Psoas muscle (tissue), 8 donors: ENCODE data around the gene INPP5E. TPM values are rescaled to one million over a fixed set of nuclear protein-coding genes. Genes with fewer than 3 reads are reported as not detected.

ENCODE experiments used
- ATAC-seq, 4 donors: fragments of 200-7000 bp; cut with Tn5 transposase; one replicate each; pipeline ENCODE4 v1.9.1; 2020; ENCODE audit warnings: moderate library complexity in 3 of 4, mild to moderate bottlenecking in 2 of 4
- DNase-seq, 2 donors: peaks; one replicate each; pipeline ENCODE4 v3.0.0-alpha.2; 2020
- H3K27ac ChIP-seq: fragments of 200-600 bp; one replicate; pipeline ENCODE4 v1.8.0; 2022
- H3K27me3 ChIP-seq, 3 donors: fragments of 200-600 bp in 1 of 3; one replicate each; pipeline versions ENCODE4 v1.6.1 to v1.8.0; 2013 to 2022; ENCODE audit warnings: low read length in 2 of 3, mild to moderate bottlenecking in 2 of 3, moderate library complexity in 1 of 3; ENCODE audit not compliant: insufficient read depth in 3 of 3
- H3K36me3 ChIP-seq, 2 donors: fragments of 200-600 bp in 1 of 2; one replicate each; pipeline versions ENCODE4 v1.6.1 to v1.8.0; 2013 to 2022; ENCODE audit warnings: low read depth in 1 of 2, mild to moderate bottlenecking in 1 of 2, moderate library complexity in 1 of 2; ENCODE audit not compliant: insufficient read depth in 1 of 2
- H3K4me1 ChIP-seq: fragments of 200-600 bp; one replicate; pipeline ENCODE4 v1.8.0; 2022
- H3K4me3 ChIP-seq: fragments of 200-600 bp; one replicate; pipeline ENCODE4 v1.8.0; 2022; ENCODE audit warnings: mild to moderate bottlenecking
- H3K9me3 ChIP-seq: fragments of 200-600 bp; one replicate; pipeline ENCODE4 v1.8.0; 2022
- CTCF ChIP-seq: fragments of 200-600 bp; IDR thresholded peaks from one replicate; pipeline ENCODE4 v1.8.0; 2022; ENCODE audit warnings: antibody characterized with exemption
- WGBS, 3 donors: extraction: QIAGEN DNeasy Blood & Tissue Kit; methylation state at CpG; one replicate each; pipeline versions ENCODE4 v1.1.6 to v1.1.7; 2013; 5-methylcytosine and 5-hydroxymethylcytosine counted together
- intact Hi-C, 2 donors: fragments of 100-400 bp; cut with DNase I; formaldehyde crosslinking; loops; one replicate each; pipeline versions ENCODE4 v1.11.0 to v1.14.2; 2022
- polyA plus RNA-seq, 3 donors: library from polyadenylated mRNA; stranded (reverse); fragments of 200-250 nt; gene quantifications; one replicate each; pipeline ENCODE4 v1.2.3, GENCODE V29; 2013
- total RNA-seq, 4 donors: library from RNA; stranded (reverse); fragmentation: NEBNext Ultra II Directional in 2 of 4; extraction: Animal tissue kit (Norgen Biotek cat#: 25700) in 2 of 4; gene quantifications; one replicate each; pipeline versions ENCODE4 v1.2.1 to v1.2.4, GENCODE V29; 2021 to 2023
- donor health status: healthy with polysubstance abuse.
- donor health status: DM: no; HTN: no; CAD: no; lungs with moderate emphysema.
- donor health status: Bipolar disorder and iron deficiency.
- donor health status: healthy.
- donor health status: DM: yes; HTN: yes; CAD: no.
- donor health status: DM: no; HTN: no; CAD: no.
- donor health status: DM: no; HTN: no; CAD: no.
- donor health status: DM: yes; HTN: yes; CAD: no.

The INPP5E gene
- total and polyA plus RNA-seq, 7 donors = 4.7 to 9.6 (median 5.3) TPM

DNA sequence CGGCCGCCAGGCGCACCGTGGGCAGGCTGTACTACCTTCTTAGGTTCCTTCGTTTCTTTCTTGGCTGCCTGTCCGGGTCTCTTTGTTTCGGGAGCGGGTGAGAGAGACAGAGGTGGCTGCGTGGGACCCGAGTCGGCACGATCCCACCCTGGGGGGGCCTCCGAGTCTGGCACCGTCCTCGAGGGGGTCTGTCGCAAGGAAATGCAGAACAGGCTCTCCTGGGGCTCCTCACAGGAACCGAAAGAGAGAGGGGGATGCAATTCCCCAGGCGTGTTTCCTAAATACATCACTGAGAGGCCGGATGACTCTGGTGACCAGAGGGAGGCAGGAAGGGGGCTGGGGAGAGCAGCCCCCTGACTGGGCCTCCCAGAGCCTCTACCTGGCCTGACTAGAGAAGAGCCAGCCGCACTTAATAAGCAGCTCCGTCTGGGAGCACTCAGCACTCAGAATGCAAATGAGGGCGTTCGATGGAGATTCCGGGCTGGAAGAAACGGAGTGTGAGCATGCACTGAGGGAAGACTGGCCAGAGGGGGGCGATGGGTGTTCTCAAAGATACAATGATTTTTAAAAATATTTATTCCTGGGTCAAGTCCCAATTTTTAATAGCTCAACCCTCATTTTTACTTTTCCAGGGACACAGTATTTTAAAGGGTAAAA lies 11.7 kb upstream of the INPP5E start:
- H3K4me3 ChIP-seq = no peak overlapping the region
- peaks cover 20 to 96% of the 10 kb centered on the region in 2 donors for H3K36me3 ChIP-seq
- no peak overlapping the region for H3K27ac ChIP-seq
- no peaks in the 10 kb centered on the region for H3K9me3 ChIP-seq
- intact Hi-C loops = no loop called here
- 87 to 89% (median 88%) methylated on average over 26 of the region's 26 CpGs for WGBS, 3 donors
- DNase-seq = no peak
- no peaks in the 10 kb centered on the region for H3K27me3 ChIP-seq
- no peaks in the 10 kb centered on the region for H3K4me1 ChIP-seq
- ATAC-seq = no peak
- TF ChIP-seq CTCF = no peak

DNA sequence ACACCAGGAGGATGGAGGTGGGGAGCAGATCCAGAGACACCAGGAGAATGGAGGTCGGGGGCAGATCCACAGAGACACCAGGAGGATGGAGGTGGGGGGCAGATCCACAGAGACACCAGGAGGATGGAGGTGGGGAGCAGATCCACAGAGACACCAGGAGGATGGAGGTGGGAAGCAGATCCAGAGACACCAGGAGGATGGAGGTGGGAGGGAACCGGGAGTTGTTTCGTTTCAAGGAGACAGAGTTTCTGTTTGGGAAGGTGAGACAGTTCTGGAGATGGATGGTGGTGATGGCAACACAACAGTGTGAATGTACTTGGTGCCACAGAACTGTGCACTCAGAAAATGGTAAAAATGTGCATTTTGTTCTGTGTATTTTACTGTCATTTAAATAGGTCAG lies 9.0 kb upstream of the INPP5E start:
- TF ChIP-seq CTCF = no peak
- ATAC-seq (no peak), DNase-seq (no peak)
- H3K9me3 ChIP-seq = no peaks in the 10 kb centered on the region
- no peak overlapping the region for H3K27ac ChIP-seq
- H3K4me1 ChIP-seq = no peaks in the 10 kb centered on the region
- no peaks in the 10 kb centered on the region for H3K27me3 ChIP-seq
- WGBS, 3 donors = 89% methylated on average over 3 of the region's 3 CpGs
- peaks cover 13 to 96% of the 10 kb centered on the region in 2 donors for H3K36me3 ChIP-seq
- intact Hi-C loops = no loop called here
- H3K4me3 ChIP-seq = no peak overlapping the region

DNA sequence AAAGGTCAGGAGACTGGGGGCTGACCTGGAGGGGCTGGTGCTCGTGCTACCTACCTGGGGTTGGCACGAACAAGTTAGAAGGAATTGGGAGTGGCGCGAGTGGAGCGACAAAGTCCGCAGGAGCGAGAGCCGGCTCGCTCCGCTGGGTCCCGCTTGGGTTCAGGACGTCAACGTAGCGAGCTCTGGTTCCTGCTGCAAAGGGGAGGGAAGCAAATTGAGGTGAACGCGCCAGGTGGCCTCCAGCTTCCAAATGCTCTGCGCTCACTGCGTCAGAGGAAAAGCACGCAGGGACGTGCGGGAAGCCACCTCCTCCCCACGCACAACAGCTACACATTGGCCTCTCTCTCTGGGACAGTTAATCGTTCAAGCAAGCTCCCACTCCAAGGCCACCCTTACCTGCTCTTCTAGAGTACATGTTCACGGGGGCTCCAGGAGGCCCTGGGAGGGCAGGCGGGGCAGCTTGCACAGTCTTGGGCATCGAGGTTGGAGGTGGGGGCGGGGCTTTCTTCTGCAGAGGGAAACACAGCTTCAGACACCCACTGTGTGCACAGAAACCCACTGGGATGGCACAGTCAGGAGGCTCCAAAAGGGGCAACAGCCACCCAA lies 7.6 kb upstream of the INPP5E start:
- no peak for ATAC-seq
- TF ChIP-seq CTCF = no peak

GRCh38 chr9:136445799-136446198 lies 6.2 kb upstream of the INPP5E start:
- TF ChIP-seq CTCF = no peak
- DNase-seq (no peak), ATAC-seq (no peak)
- Histone ChIP-seq H3K9me3 (no peaks in the 10 kb centered on the region), H3K4me3 (no peak overlapping the region), H3K27me3 (no peaks in the 10 kb centered on the region), H3K4me1 (no peaks in the 10 kb centered on the region), H3K36me3 (peaks cover 13 to 96% of the 10 kb centered on the region in 2 donors), H3K27ac (no peak overlapping the region)
- WGBS, 3 donors = 81 to 93% (median 88%) methylated on average over 7 of the region's 7 CpGs
- intact Hi-C loops = no loop called here

More for the DNA sequence above, 7.6 kb upstream of the INPP5E start:
- Histone ChIP-seq H3K4me3 (no peak overlapping the region), H3K9me3 (no peaks in the 10 kb centered on the region), H3K27me3 (no peaks in the 10 kb centered on the region), H3K36me3 (peaks cover 13 to 96% of the 10 kb centered on the region in 2 donors), H3K4me1 (no peaks in the 10 kb centered on the region), H3K27ac (no peak overlapping the region)
- DNase-seq = no peak
- 92 to 95% (median 95%) methylated on average over 27 of the region's 27 CpGs for WGBS, 3 donors
- intact Hi-C loops = no loop called here
